Liver (tissue), 2 donors: ENCODE results near the gene ERCC6L2.

Experiments used
- CTCF ChIP-seq: fragments of 150-350 bp; IDR thresholded peaks from 2 replicates; pipeline ENCODE4 v1.5.1; 2017; ENCODE audit warnings: improper control_type of control experiment, low read depth, low read length; ENCODE audit not compliant: missing input control
- MAX ChIP-seq: IDR thresholded peaks from 2 replicates; pipeline ENCODE4 v1.6.1; 2016; ENCODE audit warnings: antibody characterized with exemption
- donor health status: healthy.

- TF ChIP-seq CTCF (no peak), MAX (no peak)
Measured at GRCh38 chr9:95839012-95839411, 36.5 kb upstream of the ERCC6L2 start.
